K562 (cell line): ENCODE data around the gene SDC3. TPM values are rescaled to one million over a fixed set of nuclear protein-coding genes. Genes with fewer than 3 reads are reported as not detected.

Experiments
- CC2D1A ChIP-seq: fragments of 450-650 bp; IDR thresholded peaks from 2 replicates; pipeline ENCODE4 v1.6.1; 2017; ENCODE audit warnings: mild to moderate bottlenecking
- CHCHD3 ChIP-seq: fragments of 250-450 bp; sonication (Bioruptor Pico); IDR thresholded peaks from 2 replicates; pipeline ENCODE4 v2.1.2; 2022; ENCODE audit warnings: mild to moderate bottlenecking
- CREB1 ChIP-seq, 2 experiments: sonication (generic) in 1 of 2; formaldehyde crosslinking in 1 of 2; IDR thresholded peaks; 2 replicates each; pipeline versions ENCODE4 v1.6.1 to v1.8.0; 2012 to 2022; ENCODE audit warnings: inconsistent platforms in 1 of 2, mild to moderate bottlenecking in 1 of 2, missing genetic modification reagents in 1 of 2, moderate library complexity in 1 of 2
- FOXK1 ChIP-seq: sonication (generic); formaldehyde crosslinking; IDR thresholded peaks from 2 replicates; pipeline ENCODE4 v1.8.0; 2022; ENCODE audit warnings: missing genetic modification reagents, mild to moderate bottlenecking, borderline replicate concordance
- JUND ChIP-seq, 2 experiments: IDR thresholded peaks; 2 replicates in 1 of 2; 3 replicates in 1 of 2; pipeline ENCODE4 v1.6.1; 2011; ENCODE audit warnings: borderline replicate concordance in 2 of 2, low read depth in 2 of 2, low read length in 2 of 2, improper control_type of control experiment in 1 of 2, missing biosample characterization in 1 of 2, missing genetic modification characterization in 1 of 2, missing genetic modification reagents in 1 of 2
- KLF10 ChIP-seq: fragments of 250-450 bp; sonication (Bioruptor Pico); IDR thresholded peaks from 2 replicates; pipeline ENCODE4 v1.6.1; 2021; ENCODE audit warnings: matching md5 sums
- MYNN ChIP-seq, 2 experiments: sonication (generic); formaldehyde crosslinking in 1 of 2; IDR thresholded peaks; 2 replicates each; pipeline versions ENCODE4 v1.5.0 to v1.6.1; 2016 to 2020; ENCODE audit warnings: antibody characterized with exemption in 1 of 2, missing genetic modification reagents in 1 of 2
- SLC30A9 ChIP-seq: fragments of 250-450 bp; sonication (Bioruptor Pico); IDR thresholded peaks from 2 replicates; pipeline ENCODE4 v1.8.0; 2022; ENCODE audit warnings: mild to moderate bottlenecking, moderate library complexity
- SUPT5H ChIP-seq: fragments of 450-650 bp; IDR thresholded peaks from 2 replicates; pipeline ENCODE4 v1.6.1; 2016
- ZNF165 ChIP-seq: fragments of 250-450 bp; sonication (Bioruptor Pico); IDR thresholded peaks from 2 replicates; pipeline ENCODE4 v1.4.0; 2020; ENCODE audit warnings: borderline replicate concordance
- ZNF175 ChIP-seq: fragments of 200-800 bp; sonication (Bioruptor generic); IDR thresholded peaks from 2 replicates; pipeline ENCODE4 v1.6.1; 2016; ENCODE audit warnings: low read depth, mild to moderate bottlenecking, missing genetic modification characterization, missing compliant biosample characterization
- ZNF589 ChIP-seq: fragments of 200-800 bp; sonication (Bioruptor generic); IDR thresholded peaks from 2 replicates; pipeline ENCODE4 v1.6.1; 2016; ENCODE audit warnings: low read depth, missing genetic modification characterization, missing compliant biosample characterization
- polyA plus RNA-seq, 8 experiments: library from polyadenylated mRNA; depleted of rRNA in 4 of 8; stranded (reverse) in 5 of 8; unstranded in 3 of 8; fragments of >200 nt; fragmentation: Nextera tagmentation in 2 of 8; fragmentation: Illumina TruSeq in 1 of 8; extraction: Ambion mirVana in 2 of 8; extraction: Trizol in 1 of 8; gene quantifications; 2 replicates each; pipeline versions ENCODE4 v1.2.1 to v1.2.3, GENCODE V29; 2011 to 2014; ENCODE audit warnings: inconsistent platforms in 1 of 8, missing spikeins in 1 of 8
- total RNA-seq, 7 experiments: library from RNA; depleted of rRNA in 6 of 7; stranded (reverse); fragments of >200 nt in 6 of 7; fragmentation: Illumina TruSeq in 2 of 7; extraction: Trizol in 2 of 7; gene quantifications; 2 replicates each; pipeline versions ENCODE4 v1.2.1 to v1.2.3, GENCODE V29; 2011 to 2021; ENCODE audit warnings: low replicate concordance in 1 of 7
- TF ChIP-seq, protein P1 (sequence below): fragments of 250-450 bp; sonication (Bioruptor Pico); IDR thresholded peaks from 2 replicates; pipeline ENCODE4 v1.5.0; 2022; ENCODE audit warnings: mild to moderate bottlenecking
- TF ChIP-seq, protein P2 (sequence below): fragments of 250-450 bp; sonication (Bioruptor Pico); IDR thresholded peaks from 2 replicates; pipeline ENCODE4 v1.4.0; 2020
- TF ChIP-seq, protein P3 (sequence below): fragments of 450-650 bp; IDR thresholded peaks from 2 replicates; pipeline ENCODE4 v1.6.1; 2017; ENCODE audit warnings: antibody characterized with exemption

The SDC3 gene
- total and polyA plus RNA-seq, 9 of the 15 experiments (the other 6 are each of a cell fraction or from before 2014, with no cell fraction given): 0.38 to 44.1 (median 12.1) TPM

DNA sequence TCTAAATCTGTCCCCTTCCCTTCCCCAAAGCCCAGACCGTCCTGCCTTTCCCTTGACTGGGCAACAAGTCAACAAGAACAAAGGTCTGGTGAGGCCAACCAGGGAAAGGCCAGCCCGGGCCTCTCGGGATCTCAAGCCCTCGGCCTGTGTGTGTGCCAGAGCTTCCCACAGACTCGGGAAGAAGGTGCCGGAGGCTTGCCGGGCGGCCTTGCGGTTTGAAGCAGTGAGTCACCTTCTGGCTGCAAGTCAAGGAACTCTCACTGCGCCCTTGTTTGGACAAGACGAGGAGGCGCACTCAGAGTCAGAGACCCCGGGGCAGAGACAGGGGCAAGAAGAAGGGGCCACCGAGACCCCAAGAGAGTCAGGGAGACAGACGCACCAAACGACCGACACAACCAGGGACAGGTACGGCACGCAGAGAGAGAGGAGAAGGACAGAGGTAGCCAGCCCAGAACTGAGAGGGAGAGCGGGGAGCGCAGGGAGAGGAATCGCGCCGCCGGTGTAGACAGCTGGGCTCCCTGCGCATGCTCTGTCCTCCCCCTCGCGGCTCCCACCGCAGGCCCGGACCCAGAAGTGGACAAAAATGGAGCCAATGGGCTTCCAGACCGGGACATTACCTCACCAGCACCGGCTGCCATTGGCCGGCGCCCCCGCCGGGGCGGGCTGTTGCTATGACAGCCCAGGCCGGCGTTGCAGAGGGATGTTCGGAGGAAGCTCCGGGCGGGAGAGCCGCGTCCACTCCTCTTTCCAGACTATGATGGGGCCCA is 84.4 kb downstream of the SDC3 start (continued):
- peak; percentile 96 for TF ChIP-seq CC2D1A
- TF ChIP-seq ZNF175: peak; percentile 66; the same call in 1 of the 2 replicates
- TF ChIP-seq CHCHD3: peak; percentile 30; the same call in 1 of the 2 replicates
- TF ChIP-seq FOXK1 (CRISPR knock-in tag): 0 out of 2 replicates have a peak, but pooled peaks have one; percentile 61
- TF ChIP-seq KLF10 (CRISPR knock-in tag): no peak
- TF ChIP-seq JUND (IDR thresholded peaks at IDR 0.05; ENCODE audit: borderline replicate concordance, low read depth, low read length): peak; percentile 99
- peak; percentile 99; the same call in 2 of the 3 replicates for TF ChIP-seq JUND (tag; IDR thresholded peaks at IDR 0.05; ENCODE audit: borderline replicate concordance, low read depth, low read length)
- TF ChIP-seq, protein P1, sequence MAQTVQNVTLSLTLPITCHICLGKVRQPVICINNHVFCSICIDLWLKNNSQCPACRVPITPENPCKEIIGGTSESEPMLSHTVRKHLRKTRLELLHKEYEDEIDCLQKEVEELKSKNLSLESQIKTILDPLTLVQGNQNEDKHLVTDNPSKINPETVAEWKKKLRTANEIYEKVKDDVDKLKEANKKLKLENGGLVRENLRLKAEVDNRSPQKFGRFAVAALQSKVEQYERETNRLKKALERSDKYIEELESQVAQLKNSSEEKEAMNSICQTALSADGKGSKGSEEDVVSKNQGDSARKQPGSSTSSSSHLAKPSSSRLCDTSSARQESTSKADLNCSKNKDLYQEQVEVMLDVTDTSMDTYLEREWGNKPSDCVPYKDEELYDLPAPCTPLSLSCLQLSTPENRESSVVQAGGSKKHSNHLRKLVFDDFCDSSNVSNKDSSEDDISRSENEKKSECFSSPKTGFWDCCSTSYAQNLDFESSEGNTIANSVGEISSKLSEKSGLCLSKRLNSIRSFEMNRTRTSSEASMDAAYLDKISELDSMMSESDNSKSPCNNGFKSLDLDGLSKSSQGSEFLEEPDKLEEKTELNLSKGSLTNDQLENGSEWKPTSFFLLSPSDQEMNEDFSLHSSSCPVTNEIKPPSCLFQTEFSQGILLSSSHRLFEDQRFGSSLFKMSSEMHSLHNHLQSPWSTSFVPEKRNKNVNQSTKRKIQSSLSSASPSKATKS (CRISPR knock-in tag): no peak
- peak; percentile 18; the same call in 1 of the 2 replicates for TF ChIP-seq ZNF165 (CRISPR knock-in tag)
- no peak for TF ChIP-seq SLC30A9 (CRISPR knock-in tag)
- TF ChIP-seq ZNF589 (CRISPR knock-in tag): peak; percentile 82; the same call in 1 of the 2 replicates
- TF ChIP-seq SUPT5H: peak; percentile 92
- TF ChIP-seq MYNN (IDR thresholded peaks at IDR 0.05): no peak
- no peak for TF ChIP-seq MYNN (CRISPR knock-in tag; IDR thresholded peaks at IDR 0.05)
- TF ChIP-seq, protein P2, sequence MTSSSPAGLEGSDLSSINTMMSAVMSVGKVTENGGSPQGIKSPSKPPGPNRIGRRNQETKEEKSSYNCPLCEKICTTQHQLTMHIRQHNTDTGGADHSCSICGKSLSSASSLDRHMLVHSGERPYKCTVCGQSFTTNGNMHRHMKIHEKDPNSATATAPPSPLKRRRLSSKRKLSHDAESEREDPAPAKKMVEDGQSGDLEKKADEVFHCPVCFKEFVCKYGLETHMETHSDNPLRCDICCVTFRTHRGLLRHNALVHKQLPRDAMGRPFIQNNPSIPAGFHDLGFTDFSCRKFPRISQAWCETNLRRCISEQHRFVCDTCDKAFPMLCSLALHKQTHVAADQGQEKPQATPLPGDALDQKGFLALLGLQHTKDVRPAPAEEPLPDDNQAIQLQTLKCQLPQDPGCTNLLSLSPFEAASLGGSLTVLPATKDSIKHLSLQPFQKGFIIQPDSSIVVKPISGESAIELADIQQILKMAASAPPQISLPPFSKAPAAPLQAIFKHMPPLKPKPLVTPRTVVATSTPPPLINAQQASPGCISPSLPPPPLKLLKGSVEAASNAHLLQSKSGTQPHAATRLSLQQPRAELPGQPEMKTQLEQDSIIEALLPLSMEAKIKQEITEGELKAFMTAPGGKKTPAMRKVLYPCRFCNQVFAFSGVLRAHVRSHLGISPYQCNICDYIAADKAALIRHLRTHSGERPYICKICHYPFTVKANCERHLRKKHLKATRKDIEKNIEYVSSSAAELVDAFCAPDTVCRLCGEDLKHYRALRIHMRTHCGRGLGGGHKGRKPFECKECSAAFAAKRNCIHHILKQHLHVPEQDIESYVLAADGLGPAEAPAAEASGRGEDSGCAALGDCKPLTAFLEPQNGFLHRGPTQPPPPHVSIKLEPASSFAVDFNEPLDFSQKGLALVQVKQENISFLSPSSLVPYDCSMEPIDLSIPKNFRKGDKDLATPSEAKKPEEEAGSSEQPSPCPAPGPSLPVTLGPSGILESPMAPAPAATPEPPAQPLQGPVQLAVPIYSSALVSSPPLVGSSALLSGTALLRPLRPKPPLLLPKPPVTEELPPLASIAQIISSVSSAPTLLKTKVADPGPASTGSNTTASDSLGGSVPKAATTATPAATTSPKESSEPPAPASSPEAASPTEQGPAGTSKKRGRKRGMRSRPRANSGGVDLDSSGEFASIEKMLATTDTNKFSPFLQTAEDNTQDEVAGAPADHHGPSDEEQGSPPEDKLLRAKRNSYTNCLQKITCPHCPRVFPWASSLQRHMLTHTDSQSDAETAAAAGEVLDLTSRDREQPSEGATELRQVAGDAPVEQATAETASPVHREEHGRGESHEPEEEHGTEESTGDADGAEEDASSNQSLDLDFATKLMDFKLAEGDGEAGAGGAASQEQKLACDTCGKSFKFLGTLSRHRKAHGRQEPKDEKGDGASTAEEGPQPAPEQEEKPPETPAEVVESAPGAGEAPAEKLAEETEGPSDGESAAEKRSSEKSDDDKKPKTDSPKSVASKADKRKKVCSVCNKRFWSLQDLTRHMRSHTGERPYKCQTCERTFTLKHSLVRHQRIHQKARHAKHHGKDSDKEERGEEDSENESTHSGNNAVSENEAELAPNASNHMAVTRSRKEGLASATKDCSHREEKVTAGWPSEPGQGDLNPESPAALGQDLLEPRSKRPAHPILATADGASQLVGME: peak; percentile 90; the same call in 1 of the 2 replicates
- TF ChIP-seq, protein P3, sequence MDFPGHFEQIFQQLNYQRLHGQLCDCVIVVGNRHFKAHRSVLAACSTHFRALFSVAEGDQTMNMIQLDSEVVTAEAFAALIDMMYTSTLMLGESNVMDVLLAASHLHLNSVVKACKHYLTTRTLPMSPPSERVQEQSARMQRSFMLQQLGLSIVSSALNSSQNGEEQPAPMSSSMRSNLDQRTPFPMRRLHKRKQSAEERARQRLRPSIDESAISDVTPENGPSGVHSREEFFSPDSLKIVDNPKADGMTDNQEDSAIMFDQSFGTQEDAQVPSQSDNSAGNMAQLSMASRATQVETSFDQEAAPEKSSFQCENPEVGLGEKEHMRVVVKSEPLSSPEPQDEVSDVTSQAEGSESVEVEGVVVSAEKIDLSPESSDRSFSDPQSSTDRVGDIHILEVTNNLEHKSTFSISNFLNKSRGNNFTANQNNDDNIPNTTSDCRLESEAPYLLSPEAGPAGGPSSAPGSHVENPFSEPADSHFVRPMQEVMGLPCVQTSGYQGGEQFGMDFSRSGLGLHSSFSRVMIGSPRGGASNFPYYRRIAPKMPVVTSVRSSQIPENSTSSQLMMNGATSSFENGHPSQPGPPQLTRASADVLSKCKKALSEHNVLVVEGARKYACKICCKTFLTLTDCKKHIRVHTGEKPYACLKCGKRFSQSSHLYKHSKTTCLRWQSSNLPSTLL: peak; percentile 94
- TF ChIP-seq CREB1 (IDR thresholded peaks at IDR 0.05): no peak
- TF ChIP-seq CREB1 (CRISPR knock-in tag; IDR thresholded peaks at IDR 0.05): peak; percentile 46; the same call in 1 of the 2 replicates
